Heart left ventricle (tissue), 16 donors: Measurements from ENCODE around the gene ZNF750. TPM values are rescaled to one million over a fixed set of nuclear protein-coding genes. Genes with fewer than 3 reads are reported as not detected.
A peak's percentile ranks its signal among the peaks of the same experiment; 100 is the strongest.

ENCODE experiments used
- ATAC-seq, 4 donors: fragments of 200-7000 bp; cut with Tn5 transposase; one replicate each; pipeline ENCODE4 v1.9.1; 2020 to 2022; ENCODE audit warnings: moderate library complexity in 4 of 4, mild to moderate bottlenecking in 3 of 4, moderate number of reproducible peaks in 1 of 4
- DNase-seq, 5 donors: peaks; one replicate each; pipeline ENCODE4 v3.0.0-alpha.2; 2020
- H3K27ac ChIP-seq, 12 donors: fragments of 200-600 bp; sonication (generic) in 4 of 12; one replicate each; pipeline versions ENCODE4 v1.5.0 to v1.8.0; 2016 to 2022; ENCODE audit warnings: mild to moderate bottlenecking in 2 of 12
- H3K27me3 ChIP-seq, 9 donors: fragments of 200-600 bp; sonication (generic) in 2 of 9; one replicate each; pipeline versions ENCODE4 v1.5.1 to v1.8.0; 2016 to 2022; ENCODE audit warnings: mild to moderate bottlenecking in 3 of 9
- H3K36me3 ChIP-seq, 9 donors: fragments of 200-600 bp; sonication (generic) in 2 of 9; one replicate each; pipeline versions ENCODE4 v1.5.0 to v1.8.0; 2018 to 2022; ENCODE audit warnings: mild to moderate bottlenecking in 2 of 9
- H3K4me1 ChIP-seq, 12 donors: fragments of 200-600 bp; sonication (generic) in 4 of 12; one replicate each; pipeline versions ENCODE4 v1.5.0 to v1.8.0; 2016 to 2022; ENCODE audit warnings: mild to moderate bottlenecking in 3 of 12
- H3K4me3 ChIP-seq, 12 donors: fragments of 200-600 bp; sonication (generic) in 4 of 12; one replicate each; pipeline versions ENCODE4 v1.5.0 to v1.8.0; 2017 to 2022; ENCODE audit warnings: mild to moderate bottlenecking in 9 of 12, moderate library complexity in 4 of 12
- H3K9me3 ChIP-seq, 12 donors: fragments of 200-600 bp; sonication (generic) in 4 of 12; one replicate each; pipeline versions ENCODE4 v1.5.0 to v1.8.0; 2016 to 2022; ENCODE audit warnings: mild to moderate bottlenecking in 1 of 12
- CTCF ChIP-seq, 12 donors: fragments of 200-600 bp; sonication (generic) in 4 of 12; IDR thresholded peaks; one replicate each; pipeline versions ENCODE4 v1.5.0 to v1.8.0; 2018 to 2022; ENCODE audit warnings: antibody characterized with exemption in 12 of 12, mild to moderate bottlenecking in 5 of 12
- POLR2A ChIP-seq, 2 donors: fragments of 450-650 bp; IDR thresholded peaks; one replicate each; pipeline ENCODE4 v1.6.1; 2017; ENCODE audit warnings: antibody characterized with exemption in 2 of 2, mild to moderate bottlenecking in 2 of 2, moderate library complexity in 2 of 2
- WGBS, 4 donors: extraction: QIAGEN DNeasy Blood & Tissue Kit in 2 of 4; methylation state at CpG; one replicate each; pipeline versions ENCODE4 v1.1.5 to v1.1.7; 2013 to 2018; 5-methylcytosine and 5-hydroxymethylcytosine counted together
- intact Hi-C, 10 donors: fragments of 100-400 bp; cut with DNase I; formaldehyde crosslinking; loops; one replicate each; pipeline versions ENCODE4 v1.11.1 to v1.14.2; 2022
- polyA plus RNA-seq, 2 donors: library from polyadenylated mRNA; stranded (reverse); fragments of 200-250 nt; gene quantifications; one replicate each; pipeline ENCODE4 v1.2.3, GENCODE V29; 2013
- total RNA-seq, 9 donors: library from RNA; depleted of rRNA in 2 of 9; stranded (reverse); fragments of >200 nt in 2 of 9; fragmentation: NEBNext Ultra II Directional in 3 of 9; extraction: Animal tissue kit (Norgen Biotek cat#: 25700) in 3 of 9; gene quantifications; one replicate each; pipeline versions ENCODE4 v1.1.0 to v1.2.4, GENCODE V29; 2016 to 2023
- donor health status: ischemic (EF 13 %, LVEDD 7.1; RV severe dilation, severe dysfunction).
- donor health status: healthy with polysubstance abuse.
- donor health status: DM: no; HTN: yes; CAD: no.
- donor health status: DM: no; HTN: no; CAD: no.
- donor health status: ischemic (EF 25% LVEDD 6.9; RV normal size, moderate dysfunction).
- donor health status: ischemic (EF 25% LVEDD 5.7; RV mildly dilated, moderate dysfunction).
- donor health status: healthy.
- donor health status: DM: yes; HTN: yes; CAD: no.
- donor health status: ischemic (EF 35%, LVEDD 5.7; RV mildly dilated, moderate dysfunction).
- donor health status: nonischemic (EF 11% LVEDD 7.7; RV severe dilation, severe dysfunction).
- donor health status: DM: yes; HTN: yes; CAD: no.
- donor health status: PGD.
- donor health status: ischemic (EF 29% LVEDD 5.4; RV normal size, mild dysfunction).
- donor health status: nonischemic (EF 23%, LVEDD 6.1; RV moderate dilation, normal function).

The ZNF750 gene
- total and polyA plus RNA-seq, 11 donors, result 0.08 to 0.38 (median 0.24) TPM; not detected in 7

- peaks cover 0 to 77% (median 66%) of the 10 kb centered on the region in 9 donors for H3K36me3 ChIP-seq
- H3K27me3 ChIP-seq, result no peaks in the 10 kb centered on the region
- peak overlapping the region in 1 of 12 donors; percentile 9 for H3K27ac ChIP-seq
- peaks cover 0 to 7% (median 0%) of the 10 kb centered on the region in 12 donors for H3K9me3 ChIP-seq
- DNase-seq, result peak in 2 of 5 donors; percentile 18 to 37
- no peak for ATAC-seq
- intact Hi-C loops, result no loop called here
- H3K4me1 ChIP-seq, result no peaks in the 10 kb centered on the region
- 93 to 96% (median 95%) methylated on average over 20 of the region's 20 CpGs for WGBS, 4 donors
- no peak for TF ChIP-seq POLR2A (IDR thresholded peaks at IDR 0.05)
- TF ChIP-seq CTCF (IDR thresholded peaks at IDR 0.05), result no peak
- H3K4me3 ChIP-seq, result no peak overlapping the region
These were observed 25.0 kb downstream of the ZNF750 start for GRCh38 chr17:82814834-82815233.

GRCh38 chr17:82813299-82814051 lies 26.3 kb downstream of the ZNF750 start:
- H3K36me3 ChIP-seq, result peaks cover 0 to 74% (median 64%) of the 10 kb centered on the region in 9 donors
- ATAC-seq, result no peak
- TF ChIP-seq POLR2A (IDR thresholded peaks at IDR 0.05), result no peak
- no peak for TF ChIP-seq CTCF (IDR thresholded peaks at IDR 0.05)
- H3K9me3 ChIP-seq, result no peaks in the 10 kb centered on the region
- peak in 2 of 5 donors; percentile 6 to 41 for DNase-seq
- H3K4me3 ChIP-seq, result no peak overlapping the region
- H3K27me3 ChIP-seq, result no peaks in the 10 kb centered on the region
- H3K27ac ChIP-seq, result no peak overlapping the region
- intact Hi-C loops, result no loop called here
- H3K4me1 ChIP-seq, result no peaks in the 10 kb centered on the region
- WGBS, 4 donors, result 91 to 94% (median 93%) methylated on average over 20 to 23 of the region's 23 CpGs

- peaks cover 0 to 71% (median 61%) of the 10 kb centered on the region in 9 donors for H3K36me3 ChIP-seq
These were observed 27.2 kb downstream of the ZNF750 start for GRCh38 chr17:82812601-82813000.

More at GRCh38 chr17:82812601-82813000, 27.2 kb downstream of the ZNF750 start:
- Histone ChIP-seq H3K27me3 (no peaks in the 10 kb centered on the region), H3K4me1 (peaks cover 0 to 5% (median 0%) of the 10 kb centered on the region in 12 donors), H3K4me3 (no peak overlapping the region), H3K9me3 (no peaks in the 10 kb centered on the region), H3K27ac (no peak overlapping the region)
- intact Hi-C loops, result no loop called here
- peak in 2 of 5 donors; percentile 8 to 20 for DNase-seq
- no peak for ATAC-seq
- WGBS, 4 donors, result 97 to 99% (median 98%) methylated on average over 16 to 17 of the region's 17 CpGs
- no peak for TF ChIP-seq CTCF (IDR thresholded peaks at IDR 0.05)
- TF ChIP-seq POLR2A (IDR thresholded peaks at IDR 0.05), result no peak
